ENCODE data around the gene DMC1.
"Not testable (repeated sequence)": the region's sequence is repeated elsewhere in the genome, so short reads cannot be mapped to it uniquely, and the experiment has no call there.

DMC1 gene

GRCh38 chr22:38607680-38608079, 37.7 kb upstream of the DMC1 start:
- Histone ChIP-seq H3K4me3 (ENCODE audit: low read depth in 1 of 2, low read length in 1 of 2) (no peak overlapping the region), H3K4me1 (ENCODE audit: control insufficient read depth in 1 of 2, insufficient read depth in 1 of 2, low read depth in 1 of 2, low read length in 1 of 2) (no peaks in the 10 kb centered on the region), H3K27me3 (no peaks in the 10 kb centered on the region), H3K36me3 (no peaks in the 10 kb centered on the region), H3K9me3 (no peaks in the 10 kb centered on the region), H3K27ac (no peak overlapping the region)
- no peak for TF ChIP-seq CTCF (IDR thresholded peaks at IDR 0.05)

GRCh38 chr22:38602166-38602565, 32.2 kb upstream of the DMC1 start:
- TF ChIP-seq CTCF (IDR thresholded peaks at IDR 0.05) = no peak
- Histone ChIP-seq H3K9me3 (no peaks in the 10 kb centered on the region), H3K27me3 (no peaks in the 10 kb centered on the region), H3K4me1 (ENCODE audit: control insufficient read depth in 1 of 2, insufficient read depth in 1 of 2, low read depth in 1 of 2, low read length in 1 of 2) (no peaks in the 10 kb centered on the region), H3K4me3 (ENCODE audit: low read depth in 1 of 2, low read length in 1 of 2) (no peak overlapping the region), H3K36me3 (no peaks in the 10 kb centered on the region), H3K27ac (no peak overlapping the region)

GRCh38 chr22:38601221-38601764, 31.3 kb upstream of the DMC1 start:
- no peak overlapping the region for H3K27ac ChIP-seq
- H3K27me3 ChIP-seq = no peaks in the 10 kb centered on the region
- TF ChIP-seq CTCF (IDR thresholded peaks at IDR 0.05) = no peak
- no peaks in the 10 kb centered on the region for H3K4me1 ChIP-seq (ENCODE audit: control insufficient read depth in 1 of 2, insufficient read depth in 1 of 2, low read depth in 1 of 2, low read length in 1 of 2)
- no peaks in the 10 kb centered on the region for H3K9me3 ChIP-seq
- H3K4me3 ChIP-seq (ENCODE audit: low read depth in 1 of 2, low read length in 1 of 2) = no peak overlapping the region
- no peaks in the 10 kb centered on the region for H3K36me3 ChIP-seq

GRCh38 chr22:38599466-38599865, 29.5 kb upstream of the DMC1 start:
- Histone ChIP-seq H3K4me1 (ENCODE audit: control insufficient read depth in 1 of 2, insufficient read depth in 1 of 2, low read depth in 1 of 2, low read length in 1 of 2) (no peaks in the 10 kb centered on the region), H3K27ac (no peak overlapping the region), H3K9me3 (no peaks in the 10 kb centered on the region), H3K36me3 (no peaks in the 10 kb centered on the region), H3K27me3 (no peaks in the 10 kb centered on the region), H3K4me3 (ENCODE audit: low read depth in 1 of 2, low read length in 1 of 2) (no peak overlapping the region)
- TF ChIP-seq CTCF (IDR thresholded peaks at IDR 0.05) = no peak

GRCh38 chr22:38582923-38583322, 12.9 kb upstream of the DMC1 start:
- not testable (repeated sequence) for H3K27me3 ChIP-seq; H3K27ac ChIP-seq; H3K4me3 ChIP-seq (ENCODE audit: low read depth in 1 of 2, low read length in 1 of 2); H3K9me3 ChIP-seq; H3K4me1 ChIP-seq (ENCODE audit: control insufficient read depth in 1 of 2, insufficient read depth in 1 of 2, low read depth in 1 of 2, low read length in 1 of 2); H3K36me3 ChIP-seq

GRCh38 chr22:38578505-38578904, 8.5 kb upstream of the DMC1 start:
- H3K36me3 ChIP-seq = no peaks in the 10 kb centered on the region
- H3K27ac ChIP-seq = no peak overlapping the region
- no peaks in the 10 kb centered on the region for H3K9me3 ChIP-seq
- no peaks in the 10 kb centered on the region for H3K4me1 ChIP-seq (ENCODE audit: control insufficient read depth in 1 of 2, insufficient read depth in 1 of 2, low read depth in 1 of 2, low read length in 1 of 2)
- H3K27me3 ChIP-seq = no peaks in the 10 kb centered on the region
- H3K4me3 ChIP-seq (ENCODE audit: low read depth in 1 of 2, low read length in 1 of 2) = no peak overlapping the region
- TF ChIP-seq CTCF (IDR thresholded peaks at IDR 0.05) = no peak

Measured in neutrophil (primary cell).